Activated naive CD8-positive, alpha-beta T cell treated with anti-CD3 and anti-CD28 coated beads for 36 hours (primary cell): Measurements from ENCODE around the gene PLSCR5. TPM values are rescaled to one million over a fixed set of nuclear protein-coding genes. Genes with fewer than 3 reads are reported as not detected.

Experiments
- DNase-seq: peaks from one replicate; pipeline ENCODE4 v3.0.0; 2021
- H3K27ac Mint-ChIP-seq: one replicate; pipeline ENCODE4 v1.8.0; 2022; ENCODE audit warnings: mild to moderate bottlenecking, moderate library complexity, mixed read lengths
- H3K27me3 Mint-ChIP-seq: one replicate; pipeline ENCODE4 v1.8.0; 2022; ENCODE audit warnings: mild to moderate bottlenecking, mixed read lengths
- H3K36me3 Mint-ChIP-seq: one replicate; pipeline ENCODE4 v1.8.0; 2021; ENCODE audit warnings: mild to moderate bottlenecking, mixed read lengths
- H3K4me1 Mint-ChIP-seq: one replicate; pipeline ENCODE4 v1.8.0; 2021; ENCODE audit warnings: mixed read lengths
- H3K4me3 Mint-ChIP-seq: one replicate; pipeline ENCODE4 v1.8.0; 2022; ENCODE audit warnings: mild to moderate bottlenecking, moderate library complexity, mixed read lengths
- H3K9me3 Mint-ChIP-seq: one replicate; pipeline ENCODE4 v1.8.0; 2022; ENCODE audit warnings: mixed read lengths
- total RNA-seq, 2 experiments: library from RNA; stranded (reverse); gene quantifications; one replicate each; pipeline ENCODE4 v1.2.3, GENCODE V29; 2021

Gene PLSCR5
- total RNA-seq, 2 experiments from 2014 or later: not detected

GRCh38 chr3:146561879-146562278, 43.3 kb downstream of the PLSCR5 start:
- Mint-ChIP-seq H3K27me3 (no peaks in the 10 kb centered on the region), H3K36me3 (no peaks in the 10 kb centered on the region), H3K9me3 (no peaks in the 10 kb centered on the region), H3K4me1 (no peaks in the 10 kb centered on the region), H3K27ac (no peak overlapping the region), H3K4me3 (no peak overlapping the region)
- no peak for DNase-seq

- H3K9me3 Mint-ChIP-seq: no peaks in the 10 kb centered on the region
- no peak for DNase-seq
Measured at GRCh38 chr3:146561463-146561862, 43.7 kb downstream of the PLSCR5 start.

GRCh38 chr3:146560678-146561077, 44.5 kb downstream of the PLSCR5 start:
- Mint-ChIP-seq H3K27ac (no peak overlapping the region), H3K36me3 (no peaks in the 10 kb centered on the region), H3K9me3 (no peaks in the 10 kb centered on the region), H3K27me3 (peaks cover 3% of the 10 kb centered on the region), H3K4me1 (no peaks in the 10 kb centered on the region), H3K4me3 (no peak overlapping the region)
- no peak for DNase-seq

More at GRCh38 chr3:146561463-146561862, 43.7 kb downstream of the PLSCR5 start:
- Mint-ChIP-seq H3K4me3 (no peak overlapping the region), H3K27me3 (peaks cover under 1% of the 10 kb centered on the region), H3K36me3 (no peaks in the 10 kb centered on the region), H3K4me1 (no peaks in the 10 kb centered on the region), H3K27ac (no peak overlapping the region)

- H3K27ac Mint-ChIP-seq: no peak overlapping the region
- peaks cover 3% of the 10 kb centered on the region for H3K27me3 Mint-ChIP-seq
- no peaks in the 10 kb centered on the region for H3K9me3 Mint-ChIP-seq
- H3K36me3 Mint-ChIP-seq: no peaks in the 10 kb centered on the region
- H3K4me1 Mint-ChIP-seq: peaks cover under 1% of the 10 kb centered on the region
- no peak overlapping the region for H3K4me3 Mint-ChIP-seq
- no peak for DNase-seq
Measured at GRCh38 chr3:146559388-146559787, 45.8 kb downstream of the PLSCR5 start.

GRCh38 chr3:146558781-146559180, 46.4 kb downstream of the PLSCR5 start:
- H3K9me3 Mint-ChIP-seq: no peaks in the 10 kb centered on the region
- H3K4me3 Mint-ChIP-seq: no peak overlapping the region
- no peaks in the 10 kb centered on the region for H3K36me3 Mint-ChIP-seq
- H3K4me1 Mint-ChIP-seq: peaks cover 5% of the 10 kb centered on the region
- no peak for DNase-seq
- H3K27me3 Mint-ChIP-seq: peaks cover 3% of the 10 kb centered on the region
- no peak overlapping the region for H3K27ac Mint-ChIP-seq

- no peaks in the 10 kb centered on the region for H3K36me3 Mint-ChIP-seq
- no peak overlapping the region for H3K27ac Mint-ChIP-seq
- DNase-seq: no peak
- H3K4me3 Mint-ChIP-seq: no peak overlapping the region
- H3K9me3 Mint-ChIP-seq: no peaks in the 10 kb centered on the region
- peaks cover 7% of the 10 kb centered on the region for H3K4me1 Mint-ChIP-seq
- peaks cover 4% of the 10 kb centered on the region for H3K27me3 Mint-ChIP-seq
Measured at GRCh38 chr3:146557745-146558144, 47.4 kb downstream of the PLSCR5 start.

- Mint-ChIP-seq H3K9me3 (no peaks in the 10 kb centered on the region), H3K27me3 (peaks cover 7% of the 10 kb centered on the region), H3K4me3 (no peak overlapping the region), H3K36me3 (no peaks in the 10 kb centered on the region), H3K4me1 (peaks cover 19% of the 10 kb centered on the region), H3K27ac (no peak overlapping the region)
- no peak for DNase-seq
Measured at GRCh38 chr3:146555311-146555710, 49.8 kb downstream of the PLSCR5 start.

- Mint-ChIP-seq H3K36me3 (no peaks in the 10 kb centered on the region), H3K4me1 (peaks cover 25% of the 10 kb centered on the region), H3K4me3 (no peak overlapping the region), H3K27ac (no peak overlapping the region), H3K9me3 (no peaks in the 10 kb centered on the region), H3K27me3 (peaks cover 7% of the 10 kb centered on the region)
- DNase-seq: no peak
Measured at GRCh38 chr3:146554151-146554760, 50.9 kb downstream of the PLSCR5 start.

- Mint-ChIP-seq H3K4me3 (no peak overlapping the region), H3K36me3 (no peaks in the 10 kb centered on the region), H3K27me3 (peaks cover 4% of the 10 kb centered on the region), H3K4me1 (peaks cover 45% of the 10 kb centered on the region), H3K27ac (peak overlapping the region; percentile 22), H3K9me3 (no peaks in the 10 kb centered on the region)
- DNase-seq: peak; percentile 9
Measured at GRCh38 chr3:146550743-146551510, 54.2 kb downstream of the PLSCR5 start.

- Mint-ChIP-seq H3K9me3 (no peaks in the 10 kb centered on the region), H3K27me3 (peaks cover 4% of the 10 kb centered on the region), H3K36me3 (no peaks in the 10 kb centered on the region), H3K4me3 (no peak overlapping the region), H3K27ac (peak overlapping the region; percentile 27), H3K4me1 (peaks cover 47% of the 10 kb centered on the region)
- DNase-seq: no peak
Measured at GRCh38 chr3:146550070-146550615, 55.0 kb downstream of the PLSCR5 start.

- Mint-ChIP-seq H3K36me3 (peaks cover 10% of the 10 kb centered on the region), H3K4me1 (peaks cover 47% of the 10 kb centered on the region), H3K4me3 (no peak overlapping the region), H3K27me3 (no peaks in the 10 kb centered on the region), H3K9me3 (no peaks in the 10 kb centered on the region), H3K27ac (peak overlapping the region; percentile 50)
- DNase-seq: no peak
Measured at GRCh38 chr3:146547235-146547835, 57.8 kb downstream of the PLSCR5 start.

- Mint-ChIP-seq H3K4me3 (no peak overlapping the region), H3K9me3 (no peaks in the 10 kb centered on the region)
Measured at GRCh38 chr3:146546366-146546965, 58.7 kb downstream of the PLSCR5 start.

GRCh38 chr3:146544929-146545528, 60.1 kb downstream of the PLSCR5 start:
- Mint-ChIP-seq H3K27ac (peak overlapping the region; percentile 93), H3K9me3 (no peaks in the 10 kb centered on the region), H3K36me3 (peaks cover 30% of the 10 kb centered on the region), H3K27me3 (no peaks in the 10 kb centered on the region), H3K4me3 (peak overlapping the region; percentile 89), H3K4me1 (peaks cover 55% of the 10 kb centered on the region)
- no peak for DNase-seq

More at GRCh38 chr3:146546366-146546965, 58.7 kb downstream of the PLSCR5 start:
- H3K27ac Mint-ChIP-seq: peak overlapping the region; percentile 50
- peaks cover 17% of the 10 kb centered on the region for H3K36me3 Mint-ChIP-seq
- H3K27me3 Mint-ChIP-seq: no peaks in the 10 kb centered on the region
- peaks cover 53% of the 10 kb centered on the region for H3K4me1 Mint-ChIP-seq
- no peak for DNase-seq

- H3K9me3 Mint-ChIP-seq: no peaks in the 10 kb centered on the region
- H3K36me3 Mint-ChIP-seq: peaks cover 35% of the 10 kb centered on the region
- H3K27me3 Mint-ChIP-seq: no peaks in the 10 kb centered on the region
- peak within 1 kb of the TSS; percentile 93 for H3K27ac Mint-ChIP-seq
- DNase-seq: peak; percentile 89
- H3K4me1 Mint-ChIP-seq: peaks cover 58% of the 10 kb centered on the region
- peak within 1 kb of the TSS; percentile 89 for H3K4me3 Mint-ChIP-seq
Measured at GRCh38 chr3:146544002-146544928, 60.9 kb downstream of the PLSCR5 start, which contains the start of gene PLSCR1. PLSCR1 (minus strand) TSS chr3:146544607; CDS start chr3:146536552, 8,055 bp downstream.
